Heart left ventricle (tissue), 16 donors: Measurements from ENCODE around the gene BST1. TPM values are rescaled to one million over a fixed set of nuclear protein-coding genes. Genes with fewer than 3 reads are reported as not detected.
"Not testable (repeated sequence)": the region's sequence is repeated elsewhere in the genome, so short reads cannot be mapped to it uniquely, and the experiment has no call there.

ENCODE experiments used
- ATAC-seq, 4 donors: fragments of 200-7000 bp; cut with Tn5 transposase; one replicate each; pipeline ENCODE4 v1.9.1; 2020 to 2022; ENCODE audit warnings: moderate library complexity in 4 of 4, mild to moderate bottlenecking in 3 of 4, moderate number of reproducible peaks in 1 of 4
- DNase-seq, 5 donors: peaks; one replicate each; pipeline ENCODE4 v3.0.0-alpha.2; 2020
- H3K27ac ChIP-seq, 12 donors: fragments of 200-600 bp; sonication (generic) in 4 of 12; one replicate each; pipeline versions ENCODE4 v1.5.0 to v1.8.0; 2016 to 2022; ENCODE audit warnings: mild to moderate bottlenecking in 2 of 12
- H3K27me3 ChIP-seq, 9 donors: fragments of 200-600 bp; sonication (generic) in 2 of 9; one replicate each; pipeline versions ENCODE4 v1.5.1 to v1.8.0; 2016 to 2022; ENCODE audit warnings: mild to moderate bottlenecking in 3 of 9
- H3K36me3 ChIP-seq, 9 donors: fragments of 200-600 bp; sonication (generic) in 2 of 9; one replicate each; pipeline versions ENCODE4 v1.5.0 to v1.8.0; 2018 to 2022; ENCODE audit warnings: mild to moderate bottlenecking in 2 of 9
- H3K4me1 ChIP-seq, 12 donors: fragments of 200-600 bp; sonication (generic) in 4 of 12; one replicate each; pipeline versions ENCODE4 v1.5.0 to v1.8.0; 2016 to 2022; ENCODE audit warnings: mild to moderate bottlenecking in 3 of 12
- H3K4me3 ChIP-seq, 12 donors: fragments of 200-600 bp; sonication (generic) in 4 of 12; one replicate each; pipeline versions ENCODE4 v1.5.0 to v1.8.0; 2017 to 2022; ENCODE audit warnings: mild to moderate bottlenecking in 9 of 12, moderate library complexity in 4 of 12
- H3K9me3 ChIP-seq, 12 donors: fragments of 200-600 bp; sonication (generic) in 4 of 12; one replicate each; pipeline versions ENCODE4 v1.5.0 to v1.8.0; 2016 to 2022; ENCODE audit warnings: mild to moderate bottlenecking in 1 of 12
- CTCF ChIP-seq, 12 donors: fragments of 200-600 bp; sonication (generic) in 4 of 12; IDR thresholded peaks; one replicate each; pipeline versions ENCODE4 v1.5.0 to v1.8.0; 2018 to 2022; ENCODE audit warnings: antibody characterized with exemption in 12 of 12, mild to moderate bottlenecking in 5 of 12
- POLR2A ChIP-seq, 2 donors: fragments of 450-650 bp; IDR thresholded peaks; one replicate each; pipeline ENCODE4 v1.6.1; 2017; ENCODE audit warnings: antibody characterized with exemption in 2 of 2, mild to moderate bottlenecking in 2 of 2, moderate library complexity in 2 of 2
- WGBS, 4 donors: extraction: QIAGEN DNeasy Blood & Tissue Kit in 2 of 4; methylation state at CpG; one replicate each; pipeline versions ENCODE4 v1.1.5 to v1.1.7; 2013 to 2018; 5-methylcytosine and 5-hydroxymethylcytosine counted together
- intact Hi-C, 10 donors: fragments of 100-400 bp; cut with DNase I; formaldehyde crosslinking; loops; one replicate each; pipeline versions ENCODE4 v1.11.1 to v1.14.2; 2022
- polyA plus RNA-seq, 2 donors: library from polyadenylated mRNA; stranded (reverse); fragments of 200-250 nt; gene quantifications; one replicate each; pipeline ENCODE4 v1.2.3, GENCODE V29; 2013
- total RNA-seq, 9 donors: library from RNA; depleted of rRNA in 2 of 9; stranded (reverse); fragments of >200 nt in 2 of 9; fragmentation: NEBNext Ultra II Directional in 3 of 9; extraction: Animal tissue kit (Norgen Biotek cat#: 25700) in 3 of 9; gene quantifications; one replicate each; pipeline versions ENCODE4 v1.1.0 to v1.2.4, GENCODE V29; 2016 to 2023
- donor health status: ischemic (EF 13 %, LVEDD 7.1; RV severe dilation, severe dysfunction).
- donor health status: healthy with polysubstance abuse.
- donor health status: DM: no; HTN: yes; CAD: no.
- donor health status: DM: no; HTN: no; CAD: no.
- donor health status: ischemic (EF 25% LVEDD 6.9; RV normal size, moderate dysfunction).
- donor health status: ischemic (EF 25% LVEDD 5.7; RV mildly dilated, moderate dysfunction).
- donor health status: healthy.
- donor health status: DM: yes; HTN: yes; CAD: no.
- donor health status: ischemic (EF 35%, LVEDD 5.7; RV mildly dilated, moderate dysfunction).
- donor health status: nonischemic (EF 11% LVEDD 7.7; RV severe dilation, severe dysfunction).
- donor health status: DM: yes; HTN: yes; CAD: no.
- donor health status: PGD.
- donor health status: ischemic (EF 29% LVEDD 5.4; RV normal size, mild dysfunction).
- donor health status: nonischemic (EF 23%, LVEDD 6.1; RV moderate dilation, normal function).

The BST1 gene
- total and polyA plus RNA-seq, 11 donors, result 1.3 to 18.4 (median 2.1) TPM

- TF ChIP-seq POLR2A (IDR thresholded peaks at IDR 0.05), result no peak
- no peak for TF ChIP-seq CTCF (IDR thresholded peaks at IDR 0.05)
- ATAC-seq (no peak), DNase-seq (no peak)
- 58 to 79% (median 64%) methylated on average over 4 of the region's 4 CpGs for WGBS, 4 donors
- Histone ChIP-seq H3K27me3 (no peaks in the 10 kb centered on the region), H3K4me1 (peaks cover 0 to 35% (median 9%) of the 10 kb centered on the region in 12 donors), H3K36me3 (no peaks in the 10 kb centered on the region), H3K27ac (peak overlapping the region in 1 of 12 donors; percentile 12), H3K9me3 (no peaks in the 10 kb centered on the region), H3K4me3 (no peak overlapping the region)
- intact Hi-C loops, result no loop called here
Observed at GRCh38 chr4:15757054-15757453, 54.2 kb downstream of the BST1 start.

GRCh38 chr4:15758294-15758693 is 55.4 kb downstream of the BST1 start:
- H3K4me3 ChIP-seq, result no peak overlapping the region
- no peaks in the 10 kb centered on the region for H3K9me3 ChIP-seq
- peaks cover 0 to 35% (median 9%) of the 10 kb centered on the region in 12 donors for H3K4me1 ChIP-seq
- H3K27ac ChIP-seq, result no peak overlapping the region
- ATAC-seq (no peak), DNase-seq (no peak)
- no peaks in the 10 kb centered on the region for H3K36me3 ChIP-seq
- intact Hi-C loops, result no loop called here
- 93 to 96% (median 94%) methylated on average over 4 of the region's 4 CpGs for WGBS, 4 donors
- no peaks in the 10 kb centered on the region for H3K27me3 ChIP-seq
- TF ChIP-seq CTCF (IDR thresholded peaks at IDR 0.05) (no peak), POLR2A (IDR thresholded peaks at IDR 0.05) (no peak)

GRCh38 chr4:15762460-15762859 is 59.6 kb downstream of the BST1 start:
- H3K27me3 ChIP-seq, H3K27ac ChIP-seq, H3K9me3 ChIP-seq, ATAC-seq, H3K4me3 ChIP-seq, H3K36me3 ChIP-seq, intact Hi-C loops, DNase-seq: not testable (repeated sequence)
- H3K4me1 ChIP-seq, result peaks cover 0 to 10% (median 0%) of the 10 kb centered on the region in 12 donors

GRCh38 chr4:15765391-15765790 is 62.5 kb downstream of the BST1 start:
- TF ChIP-seq CTCF (IDR thresholded peaks at IDR 0.05) (no peak), POLR2A (IDR thresholded peaks at IDR 0.05) (no peak)
- Histone ChIP-seq H3K4me1 (peaks cover 0 to 10% (median 0%) of the 10 kb centered on the region in 12 donors), H3K9me3 (no peaks in the 10 kb centered on the region), H3K27me3 (no peaks in the 10 kb centered on the region), H3K4me3 (no peak overlapping the region), H3K36me3 (no peaks in the 10 kb centered on the region), H3K27ac (no peak overlapping the region)
- intact Hi-C loops, result no loop called here
- 41 to 60% (median 49%) methylated on average over 6 of the region's 6 CpGs for WGBS, 4 donors
- ATAC-seq, result no peak
- DNase-seq, result no peak
